Measurements from ENCODE around the gene LUC7L.
"Not testable (repeated sequence)": the region's sequence is repeated elsewhere in the genome, so short reads cannot be mapped to it uniquely, and the experiment has no call there.

The LUC7L gene

DNA sequence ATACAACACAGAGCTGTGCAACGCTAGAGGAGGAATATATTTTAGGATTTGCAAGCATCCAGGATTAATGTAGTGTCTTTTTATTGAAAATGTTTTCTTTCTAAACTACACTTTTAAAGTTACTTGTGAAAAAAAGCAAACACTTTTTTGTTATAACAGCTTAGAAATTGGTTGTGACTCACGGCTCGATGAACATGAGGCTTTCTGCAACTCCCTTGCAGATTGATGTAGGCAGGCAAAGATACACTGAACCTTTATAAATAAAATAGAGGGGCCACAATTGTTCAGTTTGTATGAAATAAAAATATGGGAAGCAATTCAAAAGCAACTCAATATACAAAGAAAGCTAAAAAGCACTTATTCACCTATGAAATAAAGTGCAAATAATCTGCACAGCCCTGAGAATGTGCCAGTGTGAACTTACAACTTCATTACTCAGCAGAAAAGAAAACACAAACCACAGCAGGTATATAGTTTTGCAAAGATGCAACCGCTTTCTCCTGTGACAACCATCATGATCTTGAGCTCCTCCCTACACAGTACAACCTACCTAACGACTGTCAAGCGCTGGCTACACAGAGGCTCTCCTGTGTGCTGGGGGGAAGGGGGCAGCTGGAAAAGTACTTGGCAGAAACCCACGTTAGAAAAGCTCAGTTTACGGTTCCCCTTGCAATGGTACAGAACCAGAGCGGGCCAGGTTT, 948 bp downstream of the LUC7L start:
- peak in 1 of 2 experiments; percentile 30 for DNase-seq

DNA sequence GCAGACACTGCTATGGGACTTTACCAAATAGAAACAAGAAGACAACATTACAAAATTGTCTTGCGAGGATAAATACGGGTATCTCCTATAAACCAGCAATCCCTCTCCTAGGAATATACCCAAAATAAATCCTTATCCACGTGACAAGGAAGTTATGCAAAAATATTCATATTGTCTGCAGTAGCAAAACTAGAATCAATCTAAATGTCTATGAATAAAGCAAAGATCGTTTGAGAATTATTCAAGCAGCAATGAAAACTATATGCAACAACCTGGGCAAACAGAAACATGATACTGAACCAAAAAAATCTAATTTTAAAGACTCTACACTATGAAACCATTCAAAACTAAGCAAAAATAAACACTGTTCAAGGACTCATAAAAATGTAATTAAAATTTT, 9.2 kb downstream of the LUC7L start:
- no peak for DNase-seq

DNA sequence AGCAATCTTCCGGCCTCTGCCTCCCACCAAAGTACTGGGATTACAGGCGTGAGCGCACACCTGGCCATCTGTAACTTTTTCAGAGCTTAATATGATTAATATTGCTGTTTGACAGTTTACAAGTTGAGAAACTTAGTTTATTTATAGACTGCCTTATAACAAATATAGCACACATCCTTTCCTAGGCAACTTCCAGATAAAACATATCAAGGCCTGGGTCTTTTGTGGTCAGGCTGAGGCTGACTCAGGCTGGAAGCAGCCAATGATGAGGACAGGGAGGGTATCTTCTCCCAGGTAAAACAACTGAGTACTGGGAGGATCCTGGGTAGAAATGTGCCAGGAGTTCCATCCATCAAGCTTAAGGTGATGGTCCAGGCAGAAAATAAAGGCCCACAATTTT, 16.2 kb downstream of the LUC7L start:
- no peak for DNase-seq

DNA sequence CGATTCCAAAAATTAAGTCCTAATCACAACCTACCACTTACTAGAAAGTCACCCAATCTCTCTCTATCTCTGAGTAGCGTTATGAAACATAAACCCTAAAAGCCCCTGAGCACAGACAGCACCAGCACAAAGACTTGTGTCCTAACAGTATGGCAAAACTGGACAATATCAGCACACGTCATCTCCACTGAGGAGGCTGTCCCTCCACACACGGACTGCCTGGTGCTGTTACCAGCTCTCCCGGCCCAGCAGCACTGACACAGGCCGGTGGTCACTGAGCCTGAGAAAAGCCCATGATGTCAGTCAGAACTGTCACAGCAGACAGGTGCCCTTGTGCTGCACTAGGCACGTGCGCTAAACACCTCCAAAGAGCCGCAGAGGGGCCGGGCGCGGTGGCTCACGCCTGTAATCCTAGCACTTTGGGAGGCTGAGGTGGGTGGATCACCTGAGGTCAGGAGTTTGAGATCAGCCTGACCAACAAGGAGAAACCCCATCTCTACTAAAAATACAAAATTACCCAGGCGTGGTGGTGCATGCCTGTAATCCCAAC, 17.5 kb downstream of the LUC7L start:
- DNase-seq, result not testable (repeated sequence)

DNA sequence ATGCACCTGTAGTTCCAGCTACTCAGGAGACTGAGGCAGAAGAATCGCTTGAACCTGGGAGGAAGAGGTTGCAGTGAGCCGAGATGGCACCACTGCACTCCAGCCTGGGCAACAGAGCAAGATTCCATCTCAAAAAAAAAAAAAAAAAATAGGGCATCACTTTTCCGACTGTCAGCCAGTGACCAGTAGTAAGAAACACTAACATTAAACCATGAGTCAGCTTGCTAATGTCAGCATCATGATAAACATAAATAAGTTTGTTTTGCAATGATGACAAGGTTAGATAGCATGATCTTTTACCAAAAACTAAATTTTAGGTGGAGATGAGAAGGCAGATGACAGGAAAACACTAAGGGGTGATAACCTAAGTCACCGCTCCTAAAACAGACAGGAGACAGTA, 19.9 kb downstream of the LUC7L start:
- DNase-seq, result not testable (repeated sequence)

DNA sequence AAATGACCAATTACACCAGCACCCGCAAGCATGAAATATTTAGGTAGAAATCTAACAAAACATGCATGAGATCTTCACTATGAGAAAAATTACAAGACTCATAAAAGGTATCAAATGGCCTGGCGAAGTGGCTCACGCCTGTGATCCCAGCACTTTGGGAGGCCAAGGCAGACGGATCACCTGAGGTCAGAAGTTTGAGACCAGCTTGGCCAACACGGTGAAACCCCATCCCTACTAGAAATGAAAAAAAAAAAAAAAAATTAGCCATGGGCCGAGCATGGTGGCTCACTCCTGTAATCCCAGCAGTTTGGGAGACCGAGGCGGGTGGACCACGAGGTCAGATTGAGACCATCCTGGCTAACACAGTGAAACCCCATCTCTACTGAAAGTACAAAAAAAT, 25.2 kb downstream of the LUC7L start:
- not testable (repeated sequence) for DNase-seq

DNA sequence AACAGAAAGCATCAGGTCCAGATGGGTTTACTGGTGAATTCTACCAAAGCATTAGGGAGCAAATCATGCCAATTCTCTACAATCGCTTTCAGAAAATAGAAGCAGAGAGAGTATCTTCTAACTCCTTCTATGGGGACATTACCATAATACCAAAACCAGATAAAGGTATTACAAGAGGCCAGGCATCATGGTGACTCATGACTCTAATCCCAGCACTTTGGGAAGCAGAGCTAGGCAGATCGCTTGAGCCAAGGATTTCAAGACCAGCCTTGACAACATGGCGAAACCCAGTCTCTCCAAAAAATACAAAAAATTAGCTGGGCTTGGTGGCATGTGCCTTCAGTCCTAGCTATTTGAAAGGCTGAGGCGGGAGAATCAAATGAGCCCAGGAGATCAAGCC, 26.0 kb downstream of the LUC7L start:
- DNase-seq, result no peak

DNA sequence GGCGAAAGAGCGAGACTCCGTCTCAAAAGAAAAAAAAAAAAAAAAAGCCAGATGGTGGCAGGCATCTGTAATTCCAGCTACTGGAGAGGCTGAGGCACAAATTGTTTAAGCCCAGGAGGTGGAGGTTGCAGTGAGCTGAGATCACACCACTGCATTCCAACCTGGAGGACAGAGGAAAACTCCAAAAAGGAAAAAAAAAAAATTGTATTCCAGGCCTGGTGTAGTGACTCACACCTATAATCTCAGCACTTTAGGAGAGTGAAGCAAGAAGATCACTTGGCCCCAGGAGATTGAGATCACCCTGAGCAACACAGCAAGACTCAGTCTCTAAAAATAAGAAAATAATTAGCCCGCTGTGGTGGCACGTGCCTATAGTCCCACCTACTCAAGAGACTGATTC, 28.9 kb downstream of the LUC7L start:
- no peak for DNase-seq

DNA sequence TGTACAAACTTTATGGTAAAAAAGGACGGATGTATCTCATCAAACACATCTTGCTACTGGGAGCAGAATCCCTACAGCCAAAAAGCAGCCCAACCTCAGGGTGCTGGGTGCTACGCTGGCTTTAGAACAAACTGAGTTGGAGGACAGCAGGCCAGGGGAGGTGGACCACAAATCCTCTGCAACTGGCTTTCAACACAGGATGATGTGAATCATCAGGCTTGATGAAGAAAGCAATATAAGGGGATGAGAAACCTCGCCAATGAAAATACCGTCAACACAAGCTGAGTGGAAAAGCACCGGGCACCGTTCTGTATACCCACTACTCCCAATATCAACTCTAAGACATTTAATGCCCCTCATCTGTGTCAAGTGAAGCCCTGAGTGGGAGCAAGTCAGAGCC, 34.7 kb downstream of the LUC7L start:
- DNase-seq, result no peak

DNA sequence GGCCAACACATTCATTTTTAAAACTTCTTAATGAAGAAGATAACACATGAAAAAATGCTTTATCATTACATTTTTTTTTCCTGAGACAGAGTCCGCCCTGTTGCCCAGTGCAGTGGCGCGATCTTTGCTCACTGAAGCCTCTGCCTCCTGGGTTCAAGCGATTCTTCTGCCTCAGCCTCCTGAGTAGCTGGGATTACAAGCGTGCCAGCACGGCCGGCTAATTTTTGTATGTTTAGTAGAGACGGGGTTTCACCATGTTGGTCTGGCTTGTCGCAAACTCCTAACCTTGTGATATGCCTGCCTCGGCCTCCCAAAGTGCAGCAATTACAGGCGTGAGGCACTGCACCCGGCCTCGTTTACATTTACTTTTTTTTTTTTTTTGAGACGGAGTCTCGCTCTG, 35.8 kb downstream of the LUC7L start:
- no peak for DNase-seq

DNA sequence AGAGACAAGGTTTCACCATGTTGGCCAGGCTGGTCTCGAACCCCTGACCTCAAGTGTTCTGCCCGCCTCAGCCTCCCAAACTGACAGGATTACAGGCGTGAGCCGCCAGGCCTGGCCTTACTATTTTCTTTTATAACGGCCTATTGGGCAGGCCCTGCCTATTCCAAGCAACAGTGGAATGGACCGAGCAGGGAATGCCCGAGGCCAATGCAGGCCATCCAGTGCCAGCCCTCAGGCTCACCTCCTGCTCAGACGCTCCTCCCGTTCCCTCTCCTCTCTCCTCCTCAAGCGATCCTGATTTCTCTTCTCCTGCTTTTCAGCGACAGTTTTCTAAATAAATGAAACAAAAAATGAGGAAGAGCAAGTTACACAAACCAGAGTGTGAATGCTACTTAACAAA, 36.6 kb downstream of the LUC7L start:
- no peak for DNase-seq

DNA sequence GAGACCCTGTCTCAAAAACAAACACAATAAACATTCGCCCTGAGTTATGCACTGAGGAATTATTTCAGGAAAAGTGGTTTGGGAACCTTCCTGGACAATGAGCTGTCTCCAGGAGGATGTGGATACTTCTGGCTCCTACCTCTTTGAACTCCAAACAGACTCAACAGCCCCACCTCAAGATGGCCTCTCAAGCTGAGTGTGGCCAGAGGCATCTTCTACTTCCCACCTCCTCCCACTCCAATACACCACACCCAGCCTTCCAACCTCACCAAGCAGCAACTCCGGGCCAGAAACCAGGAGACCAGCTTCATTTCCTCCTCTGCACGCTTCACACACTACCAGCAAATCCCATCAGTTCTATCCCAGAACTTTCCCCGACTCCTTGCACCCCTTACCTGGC, 37.4 kb downstream of the LUC7L start:
- no peak for DNase-seq

DNA sequence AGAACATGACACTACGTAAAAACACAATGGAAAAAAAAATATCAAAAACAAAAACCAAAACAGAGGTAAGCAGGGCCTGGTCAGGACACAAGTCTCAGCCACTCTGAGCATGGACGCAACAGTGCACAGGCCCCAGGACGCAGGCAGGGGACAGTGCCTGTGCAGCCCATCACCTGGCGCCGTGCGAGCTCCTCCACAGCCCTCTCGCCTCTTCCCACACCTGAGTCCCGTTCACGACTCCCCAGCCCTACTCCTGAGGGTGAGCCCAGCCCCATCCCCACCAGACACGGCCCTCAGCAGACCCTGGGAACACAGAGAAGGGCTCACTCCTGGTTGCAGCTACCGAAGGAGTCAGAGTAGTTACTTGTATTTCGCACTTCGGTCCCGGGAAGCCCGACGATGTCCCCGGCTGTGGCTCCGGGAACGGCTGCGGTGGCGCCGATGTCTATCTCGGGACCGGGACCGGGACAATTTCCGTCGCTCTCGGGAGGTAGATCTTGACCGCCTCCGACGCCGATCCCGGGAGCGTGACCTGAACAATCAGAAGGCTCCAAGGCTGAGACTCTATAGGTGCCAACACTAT, 39.6 kb downstream of the LUC7L start:
- DNase-seq, result no peak

DNA sequence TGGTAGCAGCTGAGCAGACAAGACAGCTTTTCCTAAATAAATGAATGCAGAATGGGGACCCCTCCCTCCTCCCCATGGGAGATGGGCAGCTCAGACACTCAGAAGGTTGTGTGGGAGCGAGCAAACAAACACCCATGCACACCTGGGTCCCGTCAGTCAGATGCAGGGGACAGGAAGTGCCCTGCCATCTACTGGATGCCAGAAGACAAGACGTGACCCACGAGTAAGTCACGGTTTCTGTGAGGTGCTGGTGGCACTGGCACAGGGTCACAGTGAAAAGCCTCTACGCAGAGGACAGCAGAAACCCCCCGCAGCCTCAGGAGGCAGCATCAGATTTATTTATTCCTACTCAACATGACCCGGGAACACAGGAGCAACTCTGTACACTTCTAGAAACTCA, 40.6 kb downstream of the LUC7L start:
- DNase-seq, result no peak

DNA sequence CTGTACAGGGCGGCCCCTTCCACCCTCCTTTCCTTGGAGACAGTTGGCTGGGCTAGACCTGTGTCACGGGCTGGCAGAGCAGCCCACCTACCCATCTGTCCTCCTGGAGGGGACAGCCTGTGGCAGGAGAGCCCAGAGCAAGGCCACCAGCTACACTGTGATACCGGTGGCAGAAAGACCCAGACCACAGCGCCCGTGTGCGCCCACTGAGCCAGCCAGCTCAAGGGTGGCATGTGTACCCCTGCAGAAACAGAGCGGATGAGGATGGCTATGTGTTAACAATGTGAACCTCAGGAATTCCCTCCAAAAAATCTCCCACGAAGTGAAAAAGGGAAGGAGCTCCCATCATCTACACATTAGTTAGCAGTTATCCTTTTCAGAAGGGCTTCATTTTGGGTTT, 41.9 kb downstream of the LUC7L start:
- DNase-seq, result no peak

DNA sequence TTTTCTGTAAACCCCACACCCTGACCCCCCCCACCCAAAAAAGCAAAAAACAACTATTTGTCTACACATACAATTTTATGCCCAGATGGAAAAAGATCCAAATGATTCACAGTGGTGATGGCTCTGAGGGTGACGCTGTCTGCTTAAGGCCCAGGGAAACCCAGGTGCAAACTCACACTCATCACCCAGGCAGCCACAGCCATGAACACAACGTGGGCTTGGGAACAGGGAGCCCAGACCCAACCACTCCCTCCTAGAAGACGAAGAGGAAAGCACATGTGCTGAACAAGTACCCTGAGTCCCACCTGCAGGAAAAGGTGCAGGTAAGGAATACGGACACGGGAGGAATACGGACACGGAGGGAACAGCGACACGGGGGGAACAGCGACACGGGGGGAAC, 43.6 kb downstream of the LUC7L start:
- DNase-seq, result no peak

DNA sequence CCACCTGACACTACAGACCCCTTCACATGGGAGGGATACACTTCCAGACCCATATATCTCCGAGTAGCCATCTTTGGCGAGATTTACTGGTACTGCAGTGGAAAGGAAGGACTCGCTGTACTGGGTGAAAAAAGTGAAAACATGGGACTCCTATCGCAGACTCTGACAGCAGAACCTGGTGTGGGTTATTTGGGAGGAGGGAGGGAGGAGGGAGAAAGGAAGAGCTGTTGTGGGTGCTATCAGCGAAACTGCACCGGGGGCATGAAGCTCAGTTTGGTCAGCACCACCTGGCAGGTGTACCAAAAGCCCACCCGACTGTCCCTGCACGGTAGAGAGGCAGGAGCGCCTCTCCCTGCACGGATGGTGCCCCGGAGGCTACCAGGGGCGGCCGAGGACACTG, 44.0 kb downstream of the LUC7L start:
- DNase-seq, result no peak

DNA sequence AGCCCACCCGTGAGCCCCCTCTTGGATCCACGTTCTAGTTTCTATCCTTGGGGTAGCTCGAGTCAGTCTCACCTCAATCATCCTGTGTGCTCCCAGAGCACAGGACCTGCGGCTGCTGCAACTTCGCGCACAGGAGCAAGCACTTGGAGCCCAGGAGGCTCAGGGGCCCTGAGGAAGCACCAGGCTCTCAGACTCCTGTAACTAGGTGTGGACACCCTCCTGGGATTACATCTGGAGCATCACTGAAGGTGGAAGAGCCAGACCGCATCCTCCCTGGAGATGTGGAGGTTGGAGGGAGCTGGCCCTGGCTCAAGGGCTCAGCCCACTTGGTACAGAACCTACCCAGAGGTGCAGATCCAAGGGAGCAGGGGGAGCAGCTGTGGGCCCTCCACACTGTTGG, 46.2 kb downstream of the LUC7L start:
- peak in 1 of 2 experiments; percentile 21 for DNase-seq

DNA sequence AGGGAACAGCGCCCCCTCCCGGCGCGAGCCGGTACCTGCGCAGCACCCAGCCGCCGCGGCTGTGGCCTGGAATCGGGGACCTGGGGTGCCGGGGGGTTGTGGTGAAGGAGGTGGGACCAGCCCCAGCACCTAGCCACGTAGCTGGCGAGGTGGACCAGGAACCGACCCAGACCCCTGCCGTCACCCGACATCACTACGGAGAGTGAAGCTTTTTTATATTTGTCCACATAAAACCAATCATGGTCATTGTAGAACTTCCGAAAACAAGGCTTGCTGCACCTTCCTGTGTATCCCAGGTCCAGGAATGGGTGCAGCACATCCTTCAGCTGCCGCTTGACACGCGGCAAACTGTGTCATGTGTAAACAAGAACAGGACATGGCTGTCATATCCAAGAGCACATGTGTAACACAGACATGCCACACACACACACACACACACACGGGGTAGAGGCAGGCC, 47.7 kb downstream of the LUC7L start:
- DNase-seq, result peak in 1 of 2 experiments; percentile 41

DNA sequence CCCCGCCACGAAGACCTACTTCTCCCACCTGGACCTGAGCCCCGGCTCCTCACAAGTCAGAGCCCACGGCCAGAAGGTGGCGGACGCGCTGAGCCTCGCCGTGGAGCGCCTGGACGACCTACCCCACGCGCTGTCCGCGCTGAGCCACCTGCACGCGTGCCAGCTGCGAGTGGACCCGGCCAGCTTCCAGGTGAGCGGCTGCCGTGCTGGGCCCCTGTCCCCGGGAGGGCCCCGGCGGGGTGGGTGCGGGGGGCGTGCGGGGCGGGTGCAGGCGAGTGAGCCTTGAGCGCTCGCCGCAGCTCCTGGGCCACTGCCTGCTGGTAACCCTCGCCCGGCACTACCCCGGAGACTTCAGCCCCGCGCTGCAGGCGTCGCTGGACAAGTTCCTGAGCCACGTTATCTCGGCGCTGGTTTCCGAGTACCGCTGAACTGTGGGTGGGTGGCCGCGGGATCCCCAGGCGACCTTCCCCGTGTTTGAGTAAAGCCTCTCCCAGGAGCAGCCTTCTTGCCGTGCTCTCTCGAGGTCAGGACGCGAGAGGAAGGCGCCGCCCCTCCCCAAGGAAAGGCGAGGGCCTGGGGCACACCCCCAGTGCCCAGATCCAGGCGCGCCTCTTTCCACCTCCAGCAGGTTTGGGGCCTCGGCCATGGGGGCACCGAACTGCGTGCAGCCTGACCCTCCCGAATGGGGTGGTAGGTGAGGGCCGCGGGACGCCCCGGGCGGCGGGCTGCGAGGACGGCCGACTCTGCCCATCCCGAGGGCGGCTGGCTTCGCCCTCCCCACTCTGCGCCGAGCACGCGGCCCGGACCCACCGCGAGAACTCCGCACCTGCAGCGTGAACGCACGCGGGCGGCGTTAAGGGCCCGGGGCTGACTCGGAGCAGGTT, 48.3 kb downstream of the LUC7L start:
- peak; percentile 79 to 83 for DNase-seq

DNA sequence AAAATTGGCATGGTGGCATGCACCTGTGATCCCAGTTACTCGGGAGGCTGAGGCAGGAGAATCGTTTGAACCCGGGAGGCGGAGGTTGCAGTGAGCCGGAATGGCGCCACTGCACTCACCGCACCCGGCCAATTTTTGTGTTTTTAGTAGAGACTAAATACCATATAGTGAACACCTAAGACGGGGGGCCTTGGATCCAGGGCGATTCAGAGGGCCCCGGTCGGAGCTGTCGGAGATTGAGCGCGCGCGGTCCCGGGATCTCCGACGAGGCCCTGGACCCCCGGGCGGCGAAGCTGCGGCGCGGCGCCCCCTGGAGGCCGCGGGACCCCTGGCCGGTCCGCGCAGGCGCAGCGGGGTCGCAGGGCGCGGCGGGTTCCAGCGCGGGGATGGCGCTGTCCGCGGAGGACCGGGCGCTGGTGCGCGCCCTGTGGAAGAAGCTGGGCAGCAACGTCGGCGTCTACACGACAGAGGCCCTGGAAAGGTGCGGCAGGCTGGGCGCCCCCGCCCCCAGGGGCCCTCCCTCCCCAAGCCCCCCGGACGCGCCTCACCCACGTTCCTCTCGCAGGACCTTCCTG, 49.1 kb downstream of the LUC7L start, which contains the start of gene HBQ1:
Gene HBQ1, plus strand, starts transcription at position 359 of the 575 bp plus-strand sequence. Its CDS starts 28 bp downstream, at position 387.
- DNase-seq, result peak; percentile 13 to 76

DNA sequence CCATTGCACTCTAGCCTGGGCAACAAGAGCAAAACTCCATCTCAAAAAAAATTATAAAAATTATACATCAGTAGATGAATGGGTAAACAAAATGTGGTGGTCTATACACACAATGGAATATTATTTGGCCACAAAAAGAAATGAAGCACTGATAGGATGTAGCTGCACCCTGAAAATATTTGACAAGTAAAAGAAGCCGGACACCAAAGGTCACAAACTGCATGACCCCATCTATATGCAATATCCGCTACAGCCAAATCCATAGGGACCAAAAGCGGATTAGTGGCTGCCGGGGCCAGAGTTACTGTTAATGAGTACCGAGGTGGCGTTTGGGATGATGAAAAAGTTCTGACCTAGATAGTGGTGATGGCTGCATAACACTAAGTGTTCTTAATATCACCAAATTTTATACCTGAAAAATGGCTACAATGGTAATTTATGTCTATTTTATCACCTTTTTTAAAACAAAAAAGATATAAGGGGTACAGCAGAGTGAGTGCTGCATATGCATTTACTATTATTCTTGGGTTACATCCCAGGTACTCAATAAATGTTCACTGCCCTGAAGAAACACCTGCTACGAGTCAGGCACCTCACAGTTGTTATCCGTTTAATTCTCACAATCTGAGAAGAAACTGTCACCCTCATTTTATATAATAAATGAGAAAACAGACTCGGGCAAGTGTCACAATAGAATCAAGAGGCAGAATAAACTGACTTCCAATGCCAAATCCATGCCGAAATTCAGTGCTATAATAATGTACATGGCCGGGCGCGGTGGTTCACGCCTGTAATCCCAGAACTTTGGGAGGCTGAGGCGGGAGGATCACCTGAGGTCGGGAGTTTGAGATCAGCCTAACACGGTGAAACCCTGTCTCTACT, 49.8 kb downstream of the LUC7L start:
- DNase-seq, result no peak

All from NCI-H524 (cell line).